Skeletal muscle tissue (tissue), 4 donors: ENCODE measurements around the gene NUDT3. TPM values are rescaled to one million over a fixed set of nuclear protein-coding genes. Genes with fewer than 3 reads are reported as not detected.

ENCODE experiments used
- H3K27ac ChIP-seq: one replicate; pipeline ENCODE4 v1.7.0; 2013; ENCODE audit warnings: mild to moderate bottlenecking, low read depth, low read length, inconsistent platforms
- H3K27me3 ChIP-seq, 3 donors: one replicate each; pipeline ENCODE4 v1.7.0; 2013; ENCODE audit warnings: low read length in 3 of 3; ENCODE audit not compliant: control insufficient read depth in 3 of 3, insufficient read depth in 3 of 3
- H3K36me3 ChIP-seq, 3 donors: one replicate each; pipeline ENCODE4 v1.7.0; 2013; ENCODE audit warnings: low read length in 3 of 3; ENCODE audit not compliant: control insufficient read depth in 3 of 3, insufficient read depth in 3 of 3
- H3K4me1 ChIP-seq, 3 donors: one replicate each; pipeline ENCODE4 v1.7.0; 2013; ENCODE audit warnings: low read length in 3 of 3, mild to moderate bottlenecking in 3 of 3; ENCODE audit not compliant: control insufficient read depth in 3 of 3, insufficient read depth in 3 of 3
- H3K4me3 ChIP-seq, 3 donors: one replicate each; pipeline ENCODE4 v1.7.0; 2013; ENCODE audit warnings: low read length in 3 of 3
- H3K9ac ChIP-seq, 3 donors: one replicate each; pipeline ENCODE4 v1.7.0; 2013; ENCODE audit warnings: low read length in 3 of 3, mild to moderate bottlenecking in 3 of 3, moderate library complexity in 2 of 3, low read depth in 1 of 3
- H3K9me3 ChIP-seq, 3 donors: one replicate each; pipeline ENCODE4 v1.7.0; 2013; ENCODE audit warnings: low read length in 3 of 3; ENCODE audit not compliant: control insufficient read depth in 3 of 3
- total RNA-seq: library from RNA; depleted of rRNA; stranded (reverse); fragments of >200 nt; gene quantifications from one replicate; pipeline ENCODE4 v1.2.3, GENCODE V29; 2014
- donor health status: Osteomylitis.

Gene NUDT3
- total RNA-seq, 1 donor from 2014 or later = 28.7 TPM

- peak overlapping the region; percentile 26 for H3K27ac ChIP-seq
- H3K4me3 ChIP-seq = no peak overlapping the region
- no peaks in the 10 kb centered on the region for H3K36me3 ChIP-seq
- peaks cover 0 to 2% (median 0%) of the 10 kb centered on the region in 3 donors for H3K9me3 ChIP-seq
- peak overlapping the region in 2 of 3 donors; percentile 19 to 40 for H3K9ac ChIP-seq
- H3K27me3 ChIP-seq = no peaks in the 10 kb centered on the region
- peaks cover 22 to 26% (median 22%) of the 10 kb centered on the region in 3 donors for H3K4me1 ChIP-seq
Measured at GRCh38 chr6:34393966-34394305, 1.5 kb upstream of the NUDT3 start.

GRCh38 chr6:34393191-34393965 lies 909 bp upstream of the NUDT3 start:
- peak overlapping the region; percentile 57 to 92 (median 92) for H3K9ac ChIP-seq
- peaks cover 23 to 29% (median 24%) of the 10 kb centered on the region in 3 donors for H3K4me1 ChIP-seq
- H3K36me3 ChIP-seq = no peaks in the 10 kb centered on the region
- H3K4me3 ChIP-seq = peak overlapping the region; percentile 87 to 89 (median 88)
- peaks cover 0 to 2% (median 0%) of the 10 kb centered on the region in 3 donors for H3K9me3 ChIP-seq
- H3K27ac ChIP-seq = peak overlapping the region; percentile 91
- no peaks in the 10 kb centered on the region for H3K27me3 ChIP-seq

GRCh38 chr6:34391786-34392496 lies 528 bp downstream of the NUDT3 start:
- peaks cover 27 to 35% (median 30%) of the 10 kb centered on the region in 3 donors for H3K4me1 ChIP-seq
- no peaks in the 10 kb centered on the region for H3K27me3 ChIP-seq
- no peaks in the 10 kb centered on the region for H3K36me3 ChIP-seq
- H3K4me3 ChIP-seq = peak overlapping the region; percentile 78 to 89 (median 88)
- H3K9me3 ChIP-seq = peaks cover 0 to 2% (median 0%) of the 10 kb centered on the region in 3 donors
- H3K27ac ChIP-seq = peak overlapping the region; percentile 91
- peak overlapping the region; percentile 82 to 92 (median 92) for H3K9ac ChIP-seq

GRCh38 chr6:34391473-34391785 lies 1.0 kb downstream of the NUDT3 start:
- H3K4me3 ChIP-seq = peak overlapping the region; percentile 78 to 89 (median 88)
- no peaks in the 10 kb centered on the region for H3K36me3 ChIP-seq
- H3K27me3 ChIP-seq = no peaks in the 10 kb centered on the region
- H3K9me3 ChIP-seq = no peaks in the 10 kb centered on the region
- peaks cover 31 to 39% (median 34%) of the 10 kb centered on the region in 3 donors for H3K4me1 ChIP-seq
- H3K9ac ChIP-seq = peak overlapping the region; percentile 82 to 92 (median 92)
- peak overlapping the region; percentile 91 for H3K27ac ChIP-seq

GRCh38 chr6:34390531-34391472 lies 1.7 kb downstream of the NUDT3 start:
- Histone ChIP-seq H3K36me3 (no peaks in the 10 kb centered on the region), H3K27me3 (no peaks in the 10 kb centered on the region), H3K4me1 (peaks cover 37 to 46% (median 39%) of the 10 kb centered on the region in 3 donors), H3K9ac (peak overlapping the region; percentile 82 to 92 (median 92)), H3K9me3 (no peaks in the 10 kb centered on the region), H3K27ac (peak overlapping the region; percentile 91), H3K4me3 (peak overlapping the region; percentile 78 to 89 (median 88))

- Histone ChIP-seq H3K9me3 (no peaks in the 10 kb centered on the region), H3K4me3 (peak overlapping the region in 1 of 3 donors; percentile 11), H3K9ac (no peak overlapping the region), H3K4me1 (peaks cover 42 to 56% (median 44%) of the 10 kb centered on the region in 3 donors), H3K27ac (no peak overlapping the region), H3K36me3 (no peaks in the 10 kb centered on the region), H3K27me3 (no peaks in the 10 kb centered on the region)
Measured at GRCh38 chr6:34389034-34389433, 3.4 kb downstream of the NUDT3 start.

GRCh38 chr6:34388421-34388820 lies 4.0 kb downstream of the NUDT3 start:
- Histone ChIP-seq H3K27ac (no peak overlapping the region), H3K4me1 (peaks cover 42 to 56% (median 46%) of the 10 kb centered on the region in 3 donors)

GRCh38 chr6:34386316-34387137 lies 5.9 kb downstream of the NUDT3 start:
- H3K36me3 ChIP-seq = no peaks in the 10 kb centered on the region
- no peaks in the 10 kb centered on the region for H3K9me3 ChIP-seq
- H3K4me3 ChIP-seq = no peak overlapping the region
- peaks cover 39 to 51% (median 41%) of the 10 kb centered on the region in 3 donors for H3K4me1 ChIP-seq
- H3K27ac ChIP-seq = peak overlapping the region; percentile 27
- H3K9ac ChIP-seq = peak overlapping the region in 1 of 3 donors; percentile 6
- H3K27me3 ChIP-seq = no peaks in the 10 kb centered on the region

More at GRCh38 chr6:34388421-34388820, 4.0 kb downstream of the NUDT3 start:
- Histone ChIP-seq H3K9ac (no peak overlapping the region), H3K9me3 (no peaks in the 10 kb centered on the region), H3K4me3 (no peak overlapping the region), H3K36me3 (no peaks in the 10 kb centered on the region), H3K27me3 (no peaks in the 10 kb centered on the region)

GRCh38 chr6:34385793-34386195 lies 6.7 kb downstream of the NUDT3 start:
- Histone ChIP-seq H3K9ac (no peak overlapping the region), H3K4me1 (peaks cover 39 to 45% (median 41%) of the 10 kb centered on the region in 3 donors), H3K9me3 (no peaks in the 10 kb centered on the region), H3K4me3 (no peak overlapping the region), H3K27me3 (no peaks in the 10 kb centered on the region), H3K36me3 (no peaks in the 10 kb centered on the region), H3K27ac (peak overlapping the region; percentile 27)
